Measurements from ENCODE around the gene SRSF12. TPM values are rescaled to one million over a fixed set of nuclear protein-coding genes. Genes with fewer than 3 reads are reported as not detected.
"Not testable (repeated sequence)": the region's sequence is repeated elsewhere in the genome, so short reads cannot be mapped to it uniquely, and the experiment has no call there.

The SRSF12 gene
- total RNA-seq, 2 experiments from 2014 or later = 0.10 to 0.12 TPM

- ChIA-PET CTCF (no interaction called here), POLR2A (interaction anchor here (1.8 kb wide), 1 partner anchor 14 kb away, joined by 5 read pairs; no protein-coding TSS in a partner anchor)
- Mint-ChIP-seq H3K27ac (no peak overlapping the region), H3K4me3 (no peak overlapping the region), H3K36me3 (no peaks in the 10 kb centered on the region), H3K4me1 (ENCODE audit: low read depth) (no peaks in the 10 kb centered on the region), H3K9me3 (no peaks in the 10 kb centered on the region), H3K27me3 (peaks cover 2% of the 10 kb centered on the region)
- intact Hi-C loops (cut with micrococcal nuclease) = no loop called here
- DNase-seq = no peak
Observed at GRCh38 chr6:89067796-89068195, 50.1 kb downstream of the SRSF12 start.

- POLR2A ChIA-PET = interaction anchor here (1.8 kb wide), 1 partner anchor 15 kb away, joined by 5 read pairs; no protein-coding TSS in a partner anchor
- intact Hi-C loops (cut with micrococcal nuclease) = no loop called here
- DNase-seq = no peak
- CTCF ChIA-PET = no interaction called here
- no peak overlapping the region for H3K27ac Mint-ChIP-seq
- peaks cover 2% of the 10 kb centered on the region for H3K27me3 Mint-ChIP-seq
- peaks cover 2% of the 10 kb centered on the region for H3K4me1 Mint-ChIP-seq (ENCODE audit: low read depth)
- H3K4me3 Mint-ChIP-seq = no peak overlapping the region
- H3K36me3 Mint-ChIP-seq = no peaks in the 10 kb centered on the region
- H3K9me3 Mint-ChIP-seq = no peaks in the 10 kb centered on the region
Observed at GRCh38 chr6:89066940-89067646, 50.8 kb downstream of the SRSF12 start.

GRCh38 chr6:89066121-89066520, 51.8 kb downstream of the SRSF12 start:
- H3K36me3 Mint-ChIP-seq; DNase-seq; H3K9me3 Mint-ChIP-seq; H3K4me3 Mint-ChIP-seq; CTCF ChIA-PET; H3K27ac Mint-ChIP-seq; H3K4me1 Mint-ChIP-seq (ENCODE audit: low read depth); intact Hi-C loops (cut with micrococcal nuclease); POLR2A ChIA-PET; H3K27me3 Mint-ChIP-seq: not testable (repeated sequence)

- intact Hi-C loops (cut with micrococcal nuclease); CTCF ChIA-PET; H3K27ac Mint-ChIP-seq; H3K9me3 Mint-ChIP-seq; DNase-seq; POLR2A ChIA-PET; H3K36me3 Mint-ChIP-seq; H3K4me3 Mint-ChIP-seq; H3K27me3 Mint-ChIP-seq; H3K4me1 Mint-ChIP-seq (ENCODE audit: low read depth): not testable (repeated sequence)
Observed at GRCh38 chr6:89064931-89065330, 52.9 kb downstream of the SRSF12 start.

GRCh38 chr6:89063881-89064280, 54.0 kb downstream of the SRSF12 start:
- no peak for DNase-seq
- Mint-ChIP-seq H3K27me3 (peaks cover 2% of the 10 kb centered on the region), H3K27ac (no peak overlapping the region), H3K9me3 (no peaks in the 10 kb centered on the region), H3K36me3 (no peaks in the 10 kb centered on the region), H3K4me3 (no peak overlapping the region), H3K4me1 (ENCODE audit: low read depth) (peaks cover 2% of the 10 kb centered on the region)
- ChIA-PET CTCF (no interaction called here), POLR2A (interaction anchor here (0.6 kb wide), 1 partner anchor 90 kb away, joined by 3 read pairs; no protein-coding TSS in a partner anchor)
- intact Hi-C loops (cut with micrococcal nuclease) = no loop called here

GRCh38 chr6:89059227-89059626, 58.6 kb downstream of the SRSF12 start:
- Mint-ChIP-seq H3K4me3 (no peak overlapping the region), H3K36me3 (no peaks in the 10 kb centered on the region), H3K4me1 (ENCODE audit: low read depth) (peaks cover 2% of the 10 kb centered on the region), H3K27me3 (no peaks in the 10 kb centered on the region), H3K27ac (no peak overlapping the region), H3K9me3 (no peaks in the 10 kb centered on the region)
- ChIA-PET CTCF (no interaction called here), POLR2A (no interaction called here)
- DNase-seq = no peak
- intact Hi-C loops (cut with micrococcal nuclease) = no loop called here

GRCh38 chr6:89058627-89059026, 59.2 kb downstream of the SRSF12 start:
- ChIA-PET POLR2A (no interaction called here), CTCF (no interaction called here)
- intact Hi-C loops (cut with micrococcal nuclease) = no loop called here
- no peaks in the 10 kb centered on the region for H3K9me3 Mint-ChIP-seq
- no peak overlapping the region for H3K4me3 Mint-ChIP-seq
- H3K4me1 Mint-ChIP-seq (ENCODE audit: low read depth) = peaks cover 2% of the 10 kb centered on the region
- no peak overlapping the region for H3K27ac Mint-ChIP-seq
- no peaks in the 10 kb centered on the region for H3K36me3 Mint-ChIP-seq
- no peaks in the 10 kb centered on the region for H3K27me3 Mint-ChIP-seq
- DNase-seq = no peak

- H3K27me3 Mint-ChIP-seq = no peaks in the 10 kb centered on the region
- ChIA-PET POLR2A (no interaction called here), CTCF (interaction anchor here (0.6 kb wide), 1 partner anchor 75 kb away, joined by 4 read pairs; no protein-coding TSS in a partner anchor)
- intact Hi-C loops (cut with micrococcal nuclease) = no loop called here
- no peak overlapping the region for H3K27ac Mint-ChIP-seq
- H3K4me3 Mint-ChIP-seq = no peak overlapping the region
- no peaks in the 10 kb centered on the region for H3K9me3 Mint-ChIP-seq
- H3K36me3 Mint-ChIP-seq = no peaks in the 10 kb centered on the region
- peaks cover 2% of the 10 kb centered on the region for H3K4me1 Mint-ChIP-seq (ENCODE audit: low read depth)
- no peak for DNase-seq
Observed at GRCh38 chr6:89057759-89058158, 60.1 kb downstream of the SRSF12 start.

- Mint-ChIP-seq H3K9me3 (no peaks in the 10 kb centered on the region), H3K36me3 (no peaks in the 10 kb centered on the region), H3K4me3 (no peak overlapping the region), H3K27me3 (no peaks in the 10 kb centered on the region), H3K27ac (no peak overlapping the region), H3K4me1 (ENCODE audit: low read depth) (peaks cover 9% of the 10 kb centered on the region)
- POLR2A ChIA-PET = no interaction called here
- intact Hi-C loops (cut with micrococcal nuclease) = no loop called here
- CTCF ChIA-PET = no interaction called here
- DNase-seq = no peak
Observed at GRCh38 chr6:89054208-89054607, 63.7 kb downstream of the SRSF12 start.

- H3K4me3 Mint-ChIP-seq = no peak overlapping the region
- POLR2A ChIA-PET = no interaction called here
- H3K4me1 Mint-ChIP-seq (ENCODE audit: low read depth) = peaks cover 9% of the 10 kb centered on the region
- H3K27ac Mint-ChIP-seq = no peak overlapping the region
- H3K36me3 Mint-ChIP-seq = no peaks in the 10 kb centered on the region
- H3K9me3 Mint-ChIP-seq = no peaks in the 10 kb centered on the region
- intact Hi-C loops (cut with micrococcal nuclease) = loop anchor here (2.0 kb wide), 1 partner anchor 27 kb away; no protein-coding TSS in a partner anchor
- CTCF ChIA-PET = no interaction called here
- no peaks in the 10 kb centered on the region for H3K27me3 Mint-ChIP-seq
- DNase-seq = no peak
Observed at GRCh38 chr6:89051676-89052075, 66.2 kb downstream of the SRSF12 start.

GRCh38 chr6:89050697-89051096, 67.2 kb downstream of the SRSF12 start:
- peaks cover 9% of the 10 kb centered on the region for H3K4me1 Mint-ChIP-seq (ENCODE audit: low read depth)
- intact Hi-C loops (cut with micrococcal nuclease) = loop anchor here (2.0 kb wide), 1 partner anchor 28 kb away; no protein-coding TSS in a partner anchor
- no peaks in the 10 kb centered on the region for H3K27me3 Mint-ChIP-seq
- DNase-seq = no peak
- no peak overlapping the region for H3K27ac Mint-ChIP-seq
- H3K4me3 Mint-ChIP-seq = no peak overlapping the region
- no peaks in the 10 kb centered on the region for H3K36me3 Mint-ChIP-seq
- POLR2A ChIA-PET = no interaction called here
- H3K9me3 Mint-ChIP-seq = no peaks in the 10 kb centered on the region
- CTCF ChIA-PET = no interaction called here

GRCh38 chr6:89050155-89050554, 67.7 kb downstream of the SRSF12 start:
- CTCF ChIA-PET = no interaction called here
- Mint-ChIP-seq H3K27ac (no peak overlapping the region), H3K4me1 (ENCODE audit: low read depth) (peaks cover 9% of the 10 kb centered on the region)

GRCh38 chr6:89048985-89049384, 68.9 kb downstream of the SRSF12 start:
- H3K27me3 Mint-ChIP-seq = no peaks in the 10 kb centered on the region
- no peak for DNase-seq
- no peak overlapping the region for H3K27ac Mint-ChIP-seq
- CTCF ChIA-PET = no interaction called here
- H3K36me3 Mint-ChIP-seq = no peaks in the 10 kb centered on the region
- H3K9me3 Mint-ChIP-seq = no peaks in the 10 kb centered on the region
- H3K4me1 Mint-ChIP-seq (ENCODE audit: low read depth) = peaks cover 9% of the 10 kb centered on the region
- intact Hi-C loops (cut with micrococcal nuclease) = no loop called here
- POLR2A ChIA-PET = no interaction called here
- H3K4me3 Mint-ChIP-seq = no peak overlapping the region

More at GRCh38 chr6:89050155-89050554, 67.7 kb downstream of the SRSF12 start:
- H3K36me3 Mint-ChIP-seq = no peaks in the 10 kb centered on the region
- H3K27me3 Mint-ChIP-seq = no peaks in the 10 kb centered on the region
- H3K4me3 Mint-ChIP-seq = no peak overlapping the region
- POLR2A ChIA-PET = no interaction called here
- no peaks in the 10 kb centered on the region for H3K9me3 Mint-ChIP-seq
- DNase-seq = no peak
- intact Hi-C loops (cut with micrococcal nuclease) = loop anchor here (2.0 kb wide), 1 partner anchor 29 kb away; no protein-coding TSS in a partner anchor
